ENCODE results near the gene ALDH1A3.

Gene ALDH1A3

GRCh38 chr15:100859970-100860828, 19.4 kb upstream of the ALDH1A3 start:
- no peak for DNase-seq (ENCODE audit: low read depth)

- no peak for DNase-seq (ENCODE audit: low read depth)
Measured at GRCh38 chr15:100860829-100861510, 18.7 kb upstream of the ALDH1A3 start.

GRCh38 chr15:100861511-100861991, 18.1 kb upstream of the ALDH1A3 start:
- DNase-seq (ENCODE audit: low read depth): no peak

- no peak for DNase-seq (ENCODE audit: low read depth)
Measured at GRCh38 chr15:100862162-100862561, 17.5 kb upstream of the ALDH1A3 start.

DNA sequence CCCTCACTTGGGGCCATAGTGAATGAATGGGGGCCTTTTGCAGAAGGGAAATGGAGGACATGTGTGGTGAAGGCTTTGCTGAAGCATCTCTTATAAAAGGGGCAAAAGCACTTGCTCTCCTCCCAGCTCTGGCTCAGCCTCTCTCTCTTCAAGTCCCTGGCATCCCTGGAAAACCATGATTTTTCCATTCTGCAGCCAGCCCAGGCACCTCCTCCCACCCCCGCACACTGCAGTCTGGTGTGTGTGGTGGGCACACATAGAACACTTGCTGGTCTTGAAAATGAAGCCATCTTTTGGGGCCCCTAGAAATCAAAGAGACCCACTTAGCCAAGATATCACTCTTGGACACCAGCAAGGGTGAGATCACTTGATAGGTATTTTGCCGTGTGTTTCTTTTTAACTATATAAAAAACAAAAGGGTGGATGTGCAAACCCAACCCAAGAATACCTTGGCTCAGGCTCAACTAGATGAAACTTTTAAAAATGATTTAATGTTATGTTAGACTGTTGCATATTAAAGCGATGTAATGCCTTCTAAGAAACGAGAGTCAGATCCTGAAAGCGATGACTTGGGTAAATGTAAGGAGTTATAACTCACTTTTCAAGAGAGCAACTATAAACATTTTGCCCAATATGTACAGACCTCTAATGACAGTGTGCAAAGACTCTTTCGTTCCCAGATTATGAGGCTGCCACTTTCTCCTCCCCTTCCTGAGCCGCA, 16.4 kb upstream of the ALDH1A3 start:
- no peak for DNase-seq (ENCODE audit: low read depth)

- DNase-seq (ENCODE audit: low read depth): no peak
Measured at GRCh38 chr15:100863796-100864267, 15.8 kb upstream of the ALDH1A3 start.

DNA sequence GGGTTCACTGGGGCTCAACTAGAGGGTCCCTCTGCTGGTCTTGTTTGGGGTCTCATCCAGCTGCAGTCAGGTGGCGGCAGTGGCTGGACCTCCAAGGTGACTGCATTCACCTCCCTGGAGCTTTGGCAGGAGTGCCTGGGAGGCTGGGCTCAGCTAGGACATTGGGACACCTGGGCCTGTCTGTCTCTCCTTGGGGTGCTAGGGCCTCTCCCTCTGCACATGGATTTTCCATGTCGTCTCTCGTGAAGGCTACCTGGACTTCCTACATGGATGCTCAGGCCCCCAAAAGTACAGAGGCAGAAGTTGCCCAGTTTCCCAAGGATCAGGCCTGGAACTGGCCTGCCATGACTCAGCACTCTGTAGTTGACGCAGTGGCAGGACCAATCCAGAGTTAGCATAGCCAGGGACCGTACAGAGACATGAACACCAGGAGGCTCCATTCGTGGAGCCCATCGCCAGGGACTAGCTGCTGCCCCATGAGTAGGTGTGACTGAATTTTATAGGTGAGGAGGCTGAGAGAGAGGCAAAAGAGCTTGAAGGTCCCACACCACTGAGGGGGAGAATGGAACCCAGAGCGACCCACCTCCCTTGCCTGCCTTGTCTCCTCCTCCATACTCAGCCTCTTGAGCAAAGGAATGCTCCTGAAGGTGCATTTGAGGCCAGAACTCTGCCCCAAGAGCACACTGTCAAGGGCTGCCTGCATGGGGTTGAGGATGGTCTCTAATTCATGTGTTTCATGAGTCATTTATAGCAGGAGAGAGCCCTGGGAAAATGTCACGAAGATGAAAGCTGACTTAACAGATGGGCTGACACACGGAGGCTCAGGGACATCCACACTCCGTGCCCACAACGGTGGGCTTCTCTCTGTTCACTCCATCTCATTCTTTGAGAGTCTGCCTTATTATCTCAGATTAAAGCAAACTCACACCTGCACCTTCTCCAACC, 13.0 kb upstream of the ALDH1A3 start:
- no peak for DNase-seq (ENCODE audit: low read depth)

DNA sequence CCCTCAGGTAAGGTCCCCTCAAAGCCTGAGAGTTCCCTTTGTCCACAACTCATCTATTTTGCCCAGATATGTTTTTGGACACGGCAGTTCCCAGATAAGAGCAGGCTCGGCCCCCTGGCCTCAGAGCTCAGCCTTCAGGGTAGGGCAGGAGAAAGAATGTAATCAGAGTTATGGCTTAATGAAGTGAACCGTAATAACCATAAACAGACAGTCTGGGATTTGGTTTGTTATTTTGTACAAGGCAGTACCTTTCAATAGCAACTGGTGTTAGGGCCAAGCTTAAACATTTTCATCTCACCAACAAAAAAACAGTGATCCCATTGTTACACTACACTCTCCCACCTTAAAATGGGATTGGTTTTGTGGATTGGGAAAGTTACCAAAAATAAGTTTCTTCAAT, 12.2 kb upstream of the ALDH1A3 start:
- no peak for DNase-seq (ENCODE audit: low read depth)

DNA sequence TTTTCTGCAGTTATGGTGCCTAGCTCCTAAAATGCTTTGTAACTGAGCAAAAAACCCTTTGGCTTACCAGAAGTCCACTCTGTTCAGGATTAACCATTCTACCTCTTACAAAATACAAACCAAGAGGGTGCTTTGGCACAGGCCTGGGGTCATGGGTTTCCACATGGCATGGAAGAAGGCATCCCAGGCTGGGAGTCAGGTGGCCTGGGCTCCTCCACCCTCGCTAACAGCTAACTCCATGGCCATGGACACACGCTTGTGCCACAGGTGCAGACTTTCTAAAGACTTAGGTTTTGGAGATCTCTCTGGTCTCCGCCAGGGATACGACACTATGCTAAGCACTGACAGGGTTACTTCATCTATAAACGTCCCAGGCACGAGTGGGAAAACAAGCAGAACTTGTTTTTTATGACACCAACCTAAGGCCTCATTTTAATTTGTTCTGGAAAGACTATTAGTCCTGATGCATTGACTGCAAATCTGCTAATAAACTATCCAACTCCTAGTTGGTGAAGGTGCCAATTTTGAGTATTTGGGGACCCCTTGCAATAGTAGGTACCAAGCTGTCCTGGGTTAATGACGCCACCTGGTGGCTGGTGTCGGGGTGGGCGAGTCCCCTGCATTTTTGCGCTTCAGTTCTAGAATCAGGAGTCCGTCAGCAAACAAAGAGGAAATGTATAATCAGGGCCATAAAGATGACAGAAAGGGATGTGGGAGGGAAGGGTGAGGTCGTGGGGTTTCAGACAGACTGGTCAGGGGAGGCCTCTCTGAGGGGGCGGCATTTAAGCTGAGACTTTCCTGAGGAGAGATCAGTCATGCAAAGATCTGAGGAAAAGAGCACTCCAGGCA, 10.3 kb upstream of the ALDH1A3 start:
- DNase-seq (ENCODE audit: low read depth): no peak

GRCh38 chr15:100873029-100873677, 6.5 kb upstream of the ALDH1A3 start:
- DNase-seq (ENCODE audit: low read depth): peak; percentile 73

DNA sequence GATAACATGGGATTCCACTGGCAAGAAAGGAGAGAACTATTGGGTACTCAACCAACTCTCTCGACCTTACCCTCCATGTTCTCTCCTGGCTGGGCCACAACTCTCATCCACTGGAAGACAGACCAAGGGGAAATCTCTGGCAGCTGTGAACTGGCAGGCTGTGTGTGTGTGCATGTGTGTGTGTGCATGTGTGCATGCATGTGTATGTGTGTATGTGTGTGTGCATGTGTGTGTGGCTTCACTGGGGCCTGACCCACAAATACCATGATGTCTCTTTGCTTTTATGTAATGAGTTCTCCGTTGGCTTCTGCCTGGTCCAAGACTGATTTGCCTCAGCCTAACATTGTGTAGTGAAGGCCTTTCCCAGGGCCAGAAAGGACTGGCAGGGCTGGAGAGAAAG, 4.1 kb upstream of the ALDH1A3 start:
- DNase-seq (ENCODE audit: low read depth): no peak

DNA sequence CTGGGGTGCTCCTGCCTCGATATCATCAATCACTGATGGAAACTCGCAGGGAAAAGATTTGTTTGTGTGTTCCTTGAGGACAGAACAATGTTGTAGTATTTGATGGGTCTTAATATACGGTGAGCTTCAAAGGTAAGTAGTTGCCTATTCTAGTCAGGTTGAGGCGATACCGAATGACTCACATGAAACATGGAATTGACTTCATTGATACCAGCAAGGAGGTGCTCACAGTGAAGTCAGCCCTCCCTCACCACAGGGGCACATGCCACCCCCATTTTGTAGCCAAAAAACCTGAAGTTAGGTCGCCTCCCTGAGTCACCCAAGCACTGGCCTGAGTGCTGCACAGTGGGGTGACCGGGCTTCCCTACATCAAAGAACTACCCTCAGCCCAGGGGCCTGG, 3.7 kb upstream of the ALDH1A3 start:
- no peak for DNase-seq (ENCODE audit: low read depth)

DNA sequence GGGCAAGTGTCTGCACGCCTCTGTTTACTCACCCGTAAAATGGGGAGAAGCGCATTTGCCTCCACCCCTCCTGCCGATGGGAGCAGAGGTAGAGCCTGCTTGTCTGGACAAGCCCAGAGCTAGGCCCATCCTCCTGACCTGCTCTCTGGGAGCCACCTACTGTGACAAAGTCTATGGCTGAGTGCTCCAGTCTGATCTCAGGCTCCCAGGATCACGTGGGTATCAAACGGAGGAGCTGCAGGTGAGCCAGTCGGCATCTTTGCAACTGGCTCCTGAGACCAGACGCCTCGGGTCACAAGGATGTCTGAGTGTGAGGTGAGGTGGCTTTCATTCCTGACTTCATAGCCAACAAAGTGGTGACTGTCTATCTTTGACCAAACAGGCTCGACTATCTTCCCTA, 2.1 kb upstream of the ALDH1A3 start:
- no peak for DNase-seq (ENCODE audit: low read depth)

DNA sequence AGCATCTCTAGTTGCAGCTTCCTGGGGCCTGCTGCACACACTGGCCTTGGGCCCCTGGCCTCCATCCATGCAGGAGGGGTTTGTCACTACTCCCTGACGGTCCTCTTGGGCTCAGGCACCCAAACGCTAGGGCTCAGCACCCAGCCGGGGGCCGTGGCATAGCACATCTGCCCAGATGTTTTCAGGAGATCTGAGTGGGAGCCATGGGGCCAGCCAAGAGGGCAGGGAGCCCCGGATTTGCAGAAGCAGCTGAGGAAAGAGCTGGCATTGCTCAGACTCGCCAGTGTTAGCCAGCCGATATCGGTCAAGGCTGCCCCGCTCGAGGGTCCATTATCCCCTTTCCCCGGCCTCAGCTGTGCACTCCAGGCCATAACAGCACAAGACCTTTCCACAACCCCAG, 1.5 kb upstream of the ALDH1A3 start:
- no peak for DNase-seq (ENCODE audit: low read depth)

GRCh38 chr15:100878648-100879047, 983 bp upstream of the ALDH1A3 start:
- DNase-seq (ENCODE audit: low read depth): no peak

- no peak for DNase-seq (ENCODE audit: low read depth)
Measured at GRCh38 chr15:100879061-100879463, 569 bp upstream of the ALDH1A3 start.

- DNase-seq (ENCODE audit: low read depth): no peak
Measured at GRCh38 chr15:100880139-100880896, 687 bp downstream of the ALDH1A3 start.

DNA sequence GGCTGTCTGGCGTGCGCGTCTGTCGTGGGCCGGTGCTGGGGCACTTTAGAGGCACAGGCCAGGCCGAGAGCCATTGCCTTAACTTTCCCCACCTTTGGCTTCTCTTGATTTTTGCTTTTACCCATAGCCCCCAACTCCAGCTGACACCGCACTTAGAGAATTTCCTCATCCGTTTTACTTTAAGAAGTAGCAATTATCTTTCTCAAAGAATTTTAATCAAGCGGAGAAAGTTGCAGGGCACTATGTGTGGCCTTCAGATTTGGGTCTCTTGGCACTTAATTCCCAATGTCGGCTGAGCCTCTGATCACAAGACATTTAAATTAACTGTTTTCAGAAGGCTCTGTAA, 1.2 kb downstream of the ALDH1A3 start:
- DNase-seq (ENCODE audit: low read depth): no peak

DNA sequence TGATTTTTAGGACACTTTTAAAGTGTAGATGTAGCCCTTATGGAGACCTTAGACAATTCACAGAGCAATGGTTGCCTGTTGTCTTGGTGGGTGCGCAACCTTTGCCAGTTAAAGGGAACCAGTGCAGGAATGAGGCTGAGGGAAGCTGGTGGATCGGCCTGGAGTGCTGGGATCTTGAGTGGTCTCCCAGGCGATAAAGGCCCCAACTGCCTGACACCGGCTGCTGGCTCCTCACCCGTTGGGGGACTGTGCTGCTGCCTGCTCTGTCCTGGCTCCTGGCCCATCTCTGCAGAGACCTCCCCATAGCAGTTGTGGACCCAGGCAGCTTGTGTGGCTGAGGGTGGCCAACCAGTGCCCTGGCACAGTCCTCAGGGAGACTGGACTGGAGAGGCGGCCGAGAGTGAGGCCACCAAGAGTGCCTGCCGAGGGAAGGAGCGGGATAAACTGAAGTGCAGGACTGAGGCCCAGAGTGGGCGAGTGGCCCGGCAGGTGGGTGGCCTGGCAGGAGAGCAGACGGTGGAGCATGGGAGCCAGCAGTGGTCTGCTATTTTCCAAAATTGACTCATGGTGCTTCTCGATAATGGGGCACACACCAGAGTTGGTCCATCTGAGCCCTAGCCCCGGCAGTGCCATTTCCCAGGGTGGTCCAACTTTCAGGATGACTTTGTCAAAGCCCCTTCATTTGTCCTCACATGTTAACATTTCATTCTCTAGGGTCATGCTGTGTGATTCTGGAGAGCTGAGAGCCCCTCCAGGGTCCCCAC, 2.1 kb downstream of the ALDH1A3 start:
- DNase-seq (ENCODE audit: low read depth): no peak

Measured in GM04504 (cell line).